Hematopoietic multipotent progenitor cell treated with erythropoietin and hydrocortisone succinate and interleukin-3 and kit ligand, for 4 days (in vitro differentiated cells): ENCODE data around the gene KCNIP3.

Experiments
- DNase-seq: peaks from one replicate; pipeline ENCODE4 v3.0.0-alpha.2; 2015

KCNIP3 gene

GRCh38 chr2:95330794-95331338 is 33.7 kb downstream of the KCNIP3 start:
- DNase-seq: no peak

DNA sequence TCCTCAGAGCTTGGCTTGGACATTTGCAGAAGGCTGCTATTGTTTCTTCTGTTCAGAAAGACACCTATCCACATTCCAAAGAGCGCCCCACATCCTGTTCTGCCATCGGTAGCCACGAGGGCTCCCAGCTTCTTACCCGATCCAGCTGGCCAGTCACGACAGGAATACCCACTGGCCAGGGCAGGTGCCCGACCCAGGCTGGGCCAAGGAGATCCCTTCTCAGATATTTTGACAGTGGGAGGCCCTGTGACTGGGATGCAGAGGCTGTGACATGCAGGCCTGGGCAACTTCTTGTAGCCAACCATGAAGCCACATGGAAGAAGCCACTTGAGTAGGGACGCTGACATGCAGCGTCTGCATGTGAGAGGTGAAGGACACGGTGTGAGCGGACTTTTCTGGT is 34.5 kb downstream of the KCNIP3 start:
- no peak for DNase-seq

- DNase-seq: no peak
These were observed 34.9 kb downstream of the KCNIP3 start for GRCh38 chr2:95332036-95332435.

DNA sequence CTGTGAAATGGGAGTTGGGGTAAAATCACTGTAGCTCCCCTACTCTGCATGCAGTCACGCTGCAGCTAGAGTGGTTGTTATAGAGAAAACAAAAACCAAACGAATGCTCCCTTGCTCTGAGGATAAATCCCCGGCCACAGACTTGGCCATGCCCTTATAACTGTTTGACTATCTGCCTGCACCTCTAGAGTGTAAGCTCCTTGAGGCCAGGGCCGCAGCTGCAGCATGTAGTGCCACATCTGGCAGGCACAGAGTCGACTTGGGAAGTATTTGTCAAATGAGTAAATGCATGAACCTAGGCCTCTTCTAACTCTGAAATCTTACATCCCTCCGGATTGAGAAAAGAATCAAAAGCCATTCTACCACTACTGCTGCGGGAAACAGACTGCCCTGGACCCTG is 35.9 kb downstream of the KCNIP3 start:
- no peak for DNase-seq

DNA sequence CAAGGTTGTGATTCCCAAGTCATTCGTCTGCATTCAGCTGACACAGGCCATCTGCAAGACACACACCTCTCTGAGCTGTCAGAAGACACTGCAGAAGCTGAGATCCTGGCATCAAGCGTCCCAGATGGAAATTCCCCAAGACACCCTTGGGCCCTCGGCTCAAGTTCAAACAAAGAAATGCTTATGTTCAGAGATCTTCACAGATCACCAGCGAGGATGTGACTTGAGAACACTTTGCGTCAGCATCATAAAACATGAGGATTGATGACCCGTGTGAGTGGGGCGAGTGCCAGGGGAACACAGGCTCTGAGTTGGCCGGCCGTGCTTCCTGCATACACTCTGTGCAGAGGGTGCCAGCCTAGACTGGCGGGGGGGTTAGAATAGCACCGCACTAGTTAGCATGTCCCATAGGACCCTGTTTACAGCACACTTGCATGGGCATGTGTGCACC is 36.8 kb downstream of the KCNIP3 start:
- DNase-seq: no peak

GRCh38 chr2:95334916-95335641 is 37.9 kb downstream of the KCNIP3 start:
- DNase-seq: no peak

- no peak for DNase-seq
These were observed 39.3 kb downstream of the KCNIP3 start for GRCh38 chr2:95336406-95336805.

- no peak for DNase-seq
These were observed 40.7 kb downstream of the KCNIP3 start for GRCh38 chr2:95337829-95338228.

DNA sequence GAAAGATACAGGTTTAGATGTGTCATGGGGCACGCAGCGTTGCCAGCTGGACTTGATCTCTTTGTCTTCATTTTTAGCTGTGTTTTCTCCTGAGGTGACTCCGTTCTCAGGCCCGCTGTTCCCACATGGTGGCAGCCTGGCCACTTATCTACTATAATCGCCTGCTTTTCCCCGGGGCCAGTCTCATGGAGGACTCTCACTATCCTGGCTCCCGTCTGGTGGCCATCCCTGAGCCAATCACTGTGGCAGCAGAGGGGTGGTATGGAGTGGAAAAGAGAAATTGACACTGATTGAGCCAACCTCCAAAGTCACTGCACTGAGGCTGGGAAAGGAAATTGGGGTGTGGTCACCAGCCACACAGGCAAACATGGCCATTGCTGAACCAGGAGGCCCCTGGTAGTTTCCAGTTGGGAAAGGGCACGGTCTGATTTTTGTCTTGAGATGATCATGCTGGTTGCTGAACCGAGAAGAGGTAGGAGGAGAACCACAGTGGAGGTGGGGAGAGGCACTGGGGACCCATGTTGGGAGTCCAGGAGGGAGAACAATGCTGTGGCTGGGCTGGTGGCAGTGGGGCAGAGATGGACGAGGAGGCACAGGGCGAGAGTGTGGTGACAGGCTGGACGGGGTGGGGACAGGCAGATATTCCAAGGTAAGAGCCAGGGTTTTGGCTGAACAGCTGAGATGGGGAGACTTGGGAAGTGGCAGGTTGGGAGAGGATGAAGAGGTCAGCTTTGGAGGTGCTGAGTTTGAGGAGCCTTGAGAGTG is 45.6 kb downstream of the KCNIP3 start:
- DNase-seq: no peak

GRCh38 chr2:95343429-95344214 is 46.5 kb downstream of the KCNIP3 start:
- DNase-seq: no peak

DNA sequence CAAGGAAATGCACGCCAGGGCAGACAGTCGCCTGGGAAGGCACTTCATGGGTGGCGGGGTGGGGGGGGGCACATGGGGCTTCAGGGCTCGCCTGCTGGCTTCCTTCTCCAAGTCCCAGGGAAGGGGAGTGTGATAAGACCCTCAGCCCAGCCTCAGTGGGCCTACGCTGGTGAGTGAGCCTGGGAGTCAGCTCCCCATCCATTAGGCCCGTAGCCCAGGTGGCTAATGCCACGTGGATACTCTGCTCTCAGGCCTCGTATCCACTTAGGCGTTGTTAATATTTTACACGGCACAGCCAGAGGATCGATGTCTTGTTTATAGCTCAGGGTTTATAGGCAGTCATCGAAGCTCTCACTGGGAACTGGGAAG is 47.1 kb downstream of the KCNIP3 start:
- no peak for DNase-seq

GRCh38 chr2:95344656-95345055 is 47.5 kb downstream of the KCNIP3 start:
- no peak for DNase-seq

- DNase-seq: no peak
These were observed 48.0 kb downstream of the KCNIP3 start for GRCh38 chr2:95345081-95345562.

GRCh38 chr2:95345563-95346230 is 48.5 kb downstream of the KCNIP3 start:
- DNase-seq: peak; percentile 81

- DNase-seq: peak; percentile 37
These were observed 49.1 kb downstream of the KCNIP3 start for GRCh38 chr2:95346231-95346737.

- DNase-seq: peak; percentile 13
These were observed 49.9 kb downstream of the KCNIP3 start for GRCh38 chr2:95346738-95347671.

DNA sequence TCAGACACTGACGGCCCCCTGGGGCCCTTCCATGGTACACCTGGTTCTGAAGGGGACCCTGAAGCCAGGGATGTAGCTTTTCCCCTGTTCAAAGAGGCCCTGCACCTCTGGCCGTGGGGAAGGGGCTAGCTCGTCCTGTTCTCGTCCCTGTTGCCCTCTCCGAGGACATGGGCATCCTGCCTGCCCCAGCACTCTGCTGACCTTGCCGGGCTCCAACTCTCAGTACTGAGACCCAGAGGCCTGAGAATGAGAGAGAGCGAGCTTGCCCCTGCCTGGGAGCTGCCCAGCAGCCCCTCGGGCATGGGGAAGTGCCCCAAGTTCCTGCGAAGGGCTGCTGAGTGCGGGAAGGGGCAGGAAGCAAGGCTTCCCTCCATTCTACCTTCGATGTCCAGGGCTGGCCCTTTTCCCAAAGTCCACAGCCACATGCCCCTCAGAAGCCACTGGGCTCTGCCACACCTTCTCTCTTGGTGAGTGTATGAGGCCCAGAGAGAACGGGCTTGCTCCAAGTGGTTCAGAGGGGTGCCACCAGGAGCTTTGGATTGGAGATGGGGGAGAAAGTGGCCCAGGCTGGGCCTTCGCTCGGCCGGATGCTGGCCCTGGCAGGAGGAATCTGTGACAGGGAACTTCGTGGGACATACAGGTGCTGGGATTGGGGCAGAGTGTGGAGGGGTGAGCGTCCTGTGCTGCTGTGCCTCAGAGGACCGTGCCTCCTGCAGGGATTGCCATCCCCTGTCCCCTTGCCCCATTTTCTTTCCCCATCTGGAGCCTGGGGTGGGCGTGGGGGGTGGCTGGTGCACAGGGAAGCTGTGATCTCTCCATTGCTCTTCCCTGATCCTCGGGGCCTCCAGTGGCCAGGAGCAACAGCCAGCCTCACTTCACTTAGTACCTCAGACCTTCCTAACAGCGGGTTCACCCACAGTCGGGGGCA is 50.8 kb downstream of the KCNIP3 start:
- no peak for DNase-seq

GRCh38 chr2:95348609-95349567 is 51.7 kb downstream of the KCNIP3 start:
- DNase-seq: no peak
